ENCODE results near the gene CHST3.
"Not testable (repeated sequence)": the region's sequence is repeated elsewhere in the genome, so short reads cannot be mapped to it uniquely, and the experiment has no call there.

CHST3 gene

GRCh38 chr10:71964098-71964742 lies at the start of gene CHST3:
CHST3 (plus strand) TSS chr10:71964395; CDS start chr10:72005843, 41,448 bp downstream.
- peak; percentile 86 for DNase-seq

- no peak for DNase-seq
These were observed 47.4 kb upstream of the CHST3 start for GRCh38 chr10:71916827-71917226.

GRCh38 chr10:71918992-71919391 lies 45.2 kb upstream of the CHST3 start:
- DNase-seq: no peak

GRCh38 chr10:71919956-71920539 lies 44.1 kb upstream of the CHST3 start:
- DNase-seq: not testable (repeated sequence)

GRCh38 chr10:71920540-71921323 lies 43.5 kb upstream of the CHST3 start:
- no peak for DNase-seq

GRCh38 chr10:71921324-71922027 lies 42.7 kb upstream of the CHST3 start:
- peak; percentile 65 for DNase-seq

GRCh38 chr10:71923138-71923692 lies 41.0 kb upstream of the CHST3 start:
- no peak for DNase-seq

GRCh38 chr10:71924771-71925170 lies 39.4 kb upstream of the CHST3 start:
- DNase-seq: no peak

GRCh38 chr10:71927159-71927558 lies 37.0 kb upstream of the CHST3 start:
- no peak for DNase-seq

- no peak for DNase-seq
These were observed 36.2 kb upstream of the CHST3 start for GRCh38 chr10:71927776-71928592.

GRCh38 chr10:71931295-71931694 lies 32.9 kb upstream of the CHST3 start:
- DNase-seq: no peak

GRCh38 chr10:71933651-71934050 lies 30.5 kb upstream of the CHST3 start:
- no peak for DNase-seq

GRCh38 chr10:71938211-71938610 lies 26.0 kb upstream of the CHST3 start:
- no peak for DNase-seq

- DNase-seq: no peak
These were observed 24.9 kb upstream of the CHST3 start for GRCh38 chr10:71939304-71939703.

GRCh38 chr10:71939861-71940474 lies 24.2 kb upstream of the CHST3 start:
- DNase-seq: no peak

GRCh38 chr10:71940752-71941151 lies 23.4 kb upstream of the CHST3 start:
- DNase-seq: no peak

GRCh38 chr10:71941318-71941717 lies 22.9 kb upstream of the CHST3 start:
- no peak for DNase-seq

GRCh38 chr10:71945819-71946474 lies 18.2 kb upstream of the CHST3 start:
- DNase-seq: no peak

GRCh38 chr10:71946700-71947099 lies 17.5 kb upstream of the CHST3 start:
- no peak for DNase-seq

GRCh38 chr10:71948496-71949067 lies 15.6 kb upstream of the CHST3 start:
- no peak for DNase-seq

- no peak for DNase-seq
These were observed 13.5 kb upstream of the CHST3 start for GRCh38 chr10:71950683-71951082.
